ENCODE data around the gene KCNQ1.

DNA sequence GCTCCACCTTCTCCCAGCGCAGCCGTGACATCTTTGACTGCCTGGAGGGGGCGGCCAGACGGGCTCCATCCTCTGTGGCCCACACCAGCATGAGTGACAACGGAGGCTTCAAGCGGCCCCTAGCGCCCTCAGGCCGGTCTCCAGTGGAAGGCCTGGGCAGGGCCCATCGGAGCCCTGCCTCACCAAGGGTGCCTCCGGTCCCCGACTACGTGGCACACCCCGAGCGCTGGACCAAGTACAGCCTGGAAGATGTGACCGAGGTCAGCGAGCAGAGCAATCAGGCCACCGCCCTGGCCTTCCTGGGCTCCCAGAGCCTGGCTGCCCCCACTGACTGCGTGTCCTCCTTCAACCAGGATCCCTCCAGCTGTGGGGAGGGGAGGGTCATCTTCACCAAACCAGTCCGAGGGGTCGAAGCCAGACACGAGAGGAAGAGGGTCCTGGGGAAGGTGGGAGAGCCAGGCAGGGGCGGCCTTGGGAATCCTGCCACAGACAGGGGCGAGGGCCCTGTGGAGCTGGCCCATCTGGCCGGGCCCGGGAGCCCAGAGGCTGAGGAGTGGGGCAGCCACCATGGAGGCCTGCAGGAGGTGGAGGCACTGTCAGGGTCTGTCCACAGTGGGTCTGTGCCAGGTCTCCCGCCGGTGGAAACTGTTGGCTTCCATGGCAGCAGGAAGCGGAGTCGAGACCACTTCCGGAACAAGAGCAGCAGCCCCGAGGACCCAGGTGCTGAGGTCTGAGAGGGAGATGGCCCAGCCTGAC, 41.7 kb upstream of the KCNQ1 start:
- TF ChIP-seq CTCF (conservative IDR thresholded peaks at IDR 0.05 in 1 of 2, IDR thresholded peaks at IDR 0.05 in 1 of 2; ENCODE audit: low read depth in 1 of 2, low read length in 2 of 2): no peak
- TF ChIP-seq EZH2 (IDR thresholded peaks at IDR 0.05; ENCODE audit: low read length, missing control alignments): no peak

All from fibroblast of lung (primary cell).